Measurements from ENCODE around the gene STXBP5L.

Gene STXBP5L

GRCh38 chr3:121467085-121467484, 559.1 kb downstream of the STXBP5L start:
- no peaks in the 10 kb centered on the region for H3K4me1 ChIP-seq (ENCODE audit: control insufficient read depth, insufficient read depth, low read length)
- no peak overlapping the region for H3K4me3 ChIP-seq (ENCODE audit: low read length)
- H3K36me3 ChIP-seq (ENCODE audit: control insufficient read depth, insufficient read depth, low read length), result no peaks in the 10 kb centered on the region
- H3K27ac ChIP-seq (ENCODE audit: low read depth, low read length), result no peak overlapping the region
- H3K9ac ChIP-seq (ENCODE audit: low read length), result no peak overlapping the region
- no peaks in the 10 kb centered on the region for H3K27me3 ChIP-seq (ENCODE audit: control insufficient read depth, insufficient read depth, low read length)

GRCh38 chr3:121473001-121473400, 565.0 kb downstream of the STXBP5L start:
- Histone ChIP-seq H3K9ac (ENCODE audit: low read length) (no peak overlapping the region), H3K27me3 (ENCODE audit: control insufficient read depth, insufficient read depth, low read length) (no peaks in the 10 kb centered on the region), H3K4me3 (ENCODE audit: low read length) (no peak overlapping the region), H3K36me3 (ENCODE audit: control insufficient read depth, insufficient read depth, low read length) (no peaks in the 10 kb centered on the region), H3K4me1 (ENCODE audit: control insufficient read depth, insufficient read depth, low read length) (no peaks in the 10 kb centered on the region), H3K27ac (ENCODE audit: low read depth, low read length) (no peak overlapping the region)

All from rectal smooth muscle tissue (tissue), 1 donor.